ENCODE results near the gene NKD1.

The NKD1 gene

GRCh38 chr16:50665128-50665878 is 117.1 kb downstream of the NKD1 start:
- DNase-seq (ENCODE audit: low spot score in 2 of 2), result peak; percentile 72 to 91
- Mint-ChIP-seq H3K4me3 (peak overlapping the region; percentile 72), H3K36me3 (ENCODE audit: insufficient read depth) (no peaks in the 10 kb centered on the region), H3K4me1 (peaks cover 21% of the 10 kb centered on the region), H3K27me3 (no peaks in the 10 kb centered on the region), H3K9me3 (no peaks in the 10 kb centered on the region), H3K27ac (ENCODE audit: low read depth) (peak overlapping the region; percentile 61)
- ATAC-seq (replicated peaks; ENCODE audit: extremely low read depth, poor library complexity, severe bottlenecking), result no peak

GRCh38 chr16:50666658-50667496 is 118.7 kb downstream of the NKD1 start:
- peak overlapping the region; percentile 90 for H3K27ac Mint-ChIP-seq (ENCODE audit: low read depth)
- H3K4me3 Mint-ChIP-seq, result peak overlapping the region; percentile 74
- H3K4me1 Mint-ChIP-seq, result peaks cover 26% of the 10 kb centered on the region
- H3K36me3 Mint-ChIP-seq (ENCODE audit: insufficient read depth), result peaks cover 11% of the 10 kb centered on the region
- DNase-seq (ENCODE audit: low spot score in 2 of 2) (no peak), ATAC-seq (replicated peaks; ENCODE audit: extremely low read depth, poor library complexity, severe bottlenecking) (peak; percentile 83)
- no peaks in the 10 kb centered on the region for H3K9me3 Mint-ChIP-seq
- H3K27me3 Mint-ChIP-seq, result no peaks in the 10 kb centered on the region

- Mint-ChIP-seq H3K27me3 (no peaks in the 10 kb centered on the region), H3K4me3 (peak overlapping the region; percentile 74), H3K4me1 (peaks cover 26% of the 10 kb centered on the region), H3K9me3 (no peaks in the 10 kb centered on the region), H3K27ac (ENCODE audit: low read depth) (peak overlapping the region; percentile 90), H3K36me3 (ENCODE audit: insufficient read depth) (peaks cover 20% of the 10 kb centered on the region)
- DNase-seq (ENCODE audit: low spot score in 2 of 2), result no peak
- ATAC-seq (replicated peaks; ENCODE audit: extremely low read depth, poor library complexity, severe bottlenecking), result no peak
Measured at GRCh38 chr16:50667497-50668367, 119.5 kb downstream of the NKD1 start.

- Mint-ChIP-seq H3K36me3 (ENCODE audit: insufficient read depth) (peaks cover 27% of the 10 kb centered on the region), H3K9me3 (no peaks in the 10 kb centered on the region), H3K27me3 (no peaks in the 10 kb centered on the region), H3K27ac (ENCODE audit: low read depth) (peak overlapping the region; percentile 90), H3K4me1 (peaks cover 26% of the 10 kb centered on the region), H3K4me3 (no peak overlapping the region)
- DNase-seq (ENCODE audit: low spot score in 2 of 2) (no peak), ATAC-seq (replicated peaks; ENCODE audit: extremely low read depth, poor library complexity, severe bottlenecking) (no peak)
Measured at GRCh38 chr16:50668368-50669008, 120.3 kb downstream of the NKD1 start.

- no peak overlapping the region for H3K27ac Mint-ChIP-seq (ENCODE audit: low read depth)
Measured at GRCh38 chr16:50669741-50670140, 121.5 kb downstream of the NKD1 start.

GRCh38 chr16:50670476-50670875 is 122.3 kb downstream of the NKD1 start:
- no peak for DNase-seq (ENCODE audit: low spot score in 2 of 2)
- Mint-ChIP-seq H3K27me3 (no peaks in the 10 kb centered on the region), H3K4me1 (peaks cover 26% of the 10 kb centered on the region), H3K4me3 (no peak overlapping the region), H3K27ac (ENCODE audit: low read depth) (no peak overlapping the region), H3K36me3 (ENCODE audit: insufficient read depth) (peaks cover 43% of the 10 kb centered on the region), H3K9me3 (no peaks in the 10 kb centered on the region)
- ATAC-seq (replicated peaks; ENCODE audit: extremely low read depth, poor library complexity, severe bottlenecking), result no peak

More at GRCh38 chr16:50669741-50670140, 121.5 kb downstream of the NKD1 start:
- no peak overlapping the region for H3K4me3 Mint-ChIP-seq
- no peak for ATAC-seq (replicated peaks; ENCODE audit: extremely low read depth, poor library complexity, severe bottlenecking)
- no peak for DNase-seq (ENCODE audit: low spot score in 2 of 2)
- peaks cover 36% of the 10 kb centered on the region for H3K36me3 Mint-ChIP-seq (ENCODE audit: insufficient read depth)
- no peaks in the 10 kb centered on the region for H3K27me3 Mint-ChIP-seq
- H3K9me3 Mint-ChIP-seq, result no peaks in the 10 kb centered on the region
- H3K4me1 Mint-ChIP-seq, result peaks cover 26% of the 10 kb centered on the region

GRCh38 chr16:50671644-50672260 is 123.6 kb downstream of the NKD1 start:
- ATAC-seq (replicated peaks; ENCODE audit: extremely low read depth, poor library complexity, severe bottlenecking) (no peak), DNase-seq (ENCODE audit: low spot score in 2 of 2) (peak; percentile 39 to 49)
- Mint-ChIP-seq H3K4me1 (peaks cover 28% of the 10 kb centered on the region), H3K4me3 (no peak overlapping the region), H3K27me3 (no peaks in the 10 kb centered on the region), H3K36me3 (ENCODE audit: insufficient read depth) (peaks cover 54% of the 10 kb centered on the region), H3K9me3 (no peaks in the 10 kb centered on the region), H3K27ac (ENCODE audit: low read depth) (peak overlapping the region; percentile 61)

GRCh38 chr16:50673496-50674275 is 125.5 kb downstream of the NKD1 start:
- Mint-ChIP-seq H3K4me1 (peaks cover 26% of the 10 kb centered on the region), H3K27me3 (no peaks in the 10 kb centered on the region), H3K4me3 (no peak overlapping the region), H3K36me3 (ENCODE audit: insufficient read depth) (peaks cover 65% of the 10 kb centered on the region), H3K9me3 (no peaks in the 10 kb centered on the region), H3K27ac (ENCODE audit: low read depth) (no peak overlapping the region)
- DNase-seq (ENCODE audit: low spot score in 2 of 2), result no peak
- ATAC-seq (replicated peaks; ENCODE audit: extremely low read depth, poor library complexity, severe bottlenecking), result no peak

- peaks cover 37% of the 10 kb centered on the region for H3K4me1 Mint-ChIP-seq
- no peak overlapping the region for H3K27ac Mint-ChIP-seq (ENCODE audit: low read depth)
- H3K4me3 Mint-ChIP-seq, result no peak overlapping the region
- DNase-seq (ENCODE audit: low spot score in 2 of 2) (no peak), ATAC-seq (replicated peaks; ENCODE audit: extremely low read depth, poor library complexity, severe bottlenecking) (no peak)
- H3K36me3 Mint-ChIP-seq (ENCODE audit: insufficient read depth), result peaks cover 65% of the 10 kb centered on the region
- no peaks in the 10 kb centered on the region for H3K27me3 Mint-ChIP-seq
- no peaks in the 10 kb centered on the region for H3K9me3 Mint-ChIP-seq
Measured at GRCh38 chr16:50674831-50675230, 126.6 kb downstream of the NKD1 start.

- DNase-seq (ENCODE audit: low spot score in 2 of 2) (no peak), ATAC-seq (replicated peaks; ENCODE audit: extremely low read depth, poor library complexity, severe bottlenecking) (no peak)
- Mint-ChIP-seq H3K9me3 (no peaks in the 10 kb centered on the region), H3K4me3 (no peak overlapping the region), H3K27me3 (no peaks in the 10 kb centered on the region), H3K4me1 (peaks cover 43% of the 10 kb centered on the region), H3K27ac (ENCODE audit: low read depth) (peak overlapping the region; percentile 82), H3K36me3 (ENCODE audit: insufficient read depth) (peaks cover 62% of the 10 kb centered on the region)
Measured at GRCh38 chr16:50675686-50676610, 127.8 kb downstream of the NKD1 start.

Measured in central memory CD8-positive, alpha-beta T cell (primary cell).